Esophagus muscularis mucosa (tissue), 4 donors: ENCODE results near the gene IFNA21.

Experiments used
- CTCF ChIP-seq, 3 experiments: fragments of 200-600 bp in 2 of 3; fragments of 450-650 bp in 1 of 3; sonication (generic) in 2 of 3; IDR thresholded peaks; one replicate each; pipeline ENCODE4 v1.5.1; 2017 to 2019; ENCODE audit warnings: antibody characterized with exemption in 3 of 3, mild to moderate bottlenecking in 2 of 3, moderate library complexity in 1 of 3
- EP300 ChIP-seq: sonication (generic); formaldehyde crosslinking; IDR thresholded peaks from one replicate; pipeline ENCODE4 v1.6.1; 2017; ENCODE audit warnings: antibody characterized with exemption
- POLR2A ChIP-seq: fragments of 450-650 bp; IDR thresholded peaks from one replicate; pipeline ENCODE4 v1.6.1; 2017; ENCODE audit warnings: antibody characterized with exemption, moderate library complexity, mild to moderate bottlenecking, low read depth
- POLR2AphosphoS5 ChIP-seq, 2 donors: sonication (generic); formaldehyde crosslinking; IDR thresholded peaks; one replicate each; pipeline ENCODE4 v1.6.1; 2017; ENCODE audit warnings: antibody characterized with exemption in 2 of 2

- TF ChIP-seq POLR2A (no peak), EP300 (no peak), CTCF (IDR thresholded peaks at IDR 0.05) (no peak), POLR2AphosphoS5 (IDR thresholded peaks at IDR 0.05) (no peak)
Measured at GRCh38 chr9:21172156-21172555, 5.7 kb upstream of the IFNA21 start.
